SK-N-SH treated with all-trans-retinoic acid at 6 μM for 48 hours (cell line): Measurements from ENCODE around the gene LLGL2.

Experiments
- ATAC-seq: fragments of 200-7000 bp; cut with Tn5 transposase; 3 replicates; pipeline ENCODE4 v1.9.1; 2020; ENCODE audit warnings: mild to moderate bottlenecking, moderate library complexity
- ARNTL ChIP-seq: fragments of 450-650 bp; formaldehyde crosslinking; IDR thresholded peaks from 2 replicates; pipeline ENCODE4 v1.5.0; 2020; ENCODE audit warnings: low read depth, mild to moderate bottlenecking, moderate library complexity, borderline replicate concordance
- CSDC2 ChIP-seq: fragments of 250-450 bp; sonication (Bioruptor Pico); IDR thresholded peaks from 2 replicates; pipeline ENCODE4 v1.5.0; 2020; ENCODE audit warnings: mild to moderate bottlenecking, moderate library complexity
- CSRNP3 ChIP-seq: fragments of 250-450 bp; sonication (Bioruptor Pico); IDR thresholded peaks from 2 replicates; pipeline ENCODE4 v1.5.1; 2021; ENCODE audit warnings: mild to moderate bottlenecking, moderate library complexity
- ESRRG ChIP-seq: fragments of 250-450 bp; sonication (Bioruptor Pico); IDR thresholded peaks from 2 replicates; pipeline ENCODE4 v1.6.1; 2021; ENCODE audit warnings: mild to moderate bottlenecking
- ISL1 ChIP-seq: fragments of 250-450 bp; sonication (Bioruptor Pico); IDR thresholded peaks from 2 replicates; pipeline ENCODE4 v2.1.2; 2022; ENCODE audit warnings: mild to moderate bottlenecking, moderate library complexity
- POU6F1 ChIP-seq: fragments of 250-450 bp; sonication (Bioruptor Pico); IDR thresholded peaks from 2 replicates; pipeline ENCODE4 v1.8.0; 2021; ENCODE audit warnings: low read depth, mild to moderate bottlenecking, moderate library complexity, borderline replicate concordance
- PPARA ChIP-seq: fragments of 250-450 bp; sonication (Bioruptor Pico); IDR thresholded peaks from 2 replicates; pipeline ENCODE4 v1.5.0; 2020; ENCODE audit warnings: mild to moderate bottlenecking, borderline replicate concordance
- ZFP3 ChIP-seq: fragments of 250-450 bp; sonication (Bioruptor Pico); IDR thresholded peaks from 2 replicates; pipeline ENCODE4 v1.5.0; 2020; ENCODE audit warnings: mild to moderate bottlenecking, moderate library complexity
- ZFP30 ChIP-seq: fragments of 450-650 bp; formaldehyde crosslinking; IDR thresholded peaks from 2 replicates; pipeline ENCODE4 v1.5.0; 2022; ENCODE audit warnings: mild to moderate bottlenecking, moderate library complexity
- ZNF565 ChIP-seq: fragments of 450-650 bp; formaldehyde crosslinking; conservative IDR thresholded peaks from 2 replicates; pipeline ENCODE4 v1.5.0; 2020; ENCODE audit warnings: low read depth, mild to moderate bottlenecking, moderate library complexity
- ZNF70 ChIP-seq: fragments of 450-650 bp; formaldehyde crosslinking; IDR thresholded peaks from 2 replicates; pipeline ENCODE4 v1.5.0; 2020; ENCODE audit warnings: mild to moderate bottlenecking, moderate library complexity

Gene LLGL2

GRCh38 chr17:75624021-75624420 lies 98.5 kb downstream of the LLGL2 start:
- no peak for TF ChIP-seq ZFP30 (CRISPR knock-in tag)
- TF ChIP-seq CSDC2 (CRISPR knock-in tag), result no peak
- TF ChIP-seq PPARA (CRISPR knock-in tag), result no peak
- TF ChIP-seq ZNF70 (CRISPR knock-in tag), result no peak
- TF ChIP-seq POU6F1 (CRISPR knock-in tag), result no peak
- no peak for TF ChIP-seq ZFP3
- no peak for TF ChIP-seq ESRRG (CRISPR knock-in tag)
- TF ChIP-seq CSRNP3 (CRISPR knock-in tag), result no peak
- TF ChIP-seq ZNF565 (CRISPR knock-in tag), result no peak
- TF ChIP-seq ARNTL (CRISPR knock-in tag), result no peak
- TF ChIP-seq ISL1, result no peak
- ATAC-seq, result no peak
